Parathyroid adenoma (tissue), 2 donors: Measurements from ENCODE around the gene LIN37.
A peak's percentile ranks its signal among the peaks of the same experiment; 100 is the strongest.

ENCODE experiments used
- H2AFZ ChIP-seq: fragments of 300-600 bp; sonication (generic); one replicate; pipeline ENCODE4 v1.7.0; 2017; ENCODE audit warnings: antibody characterized with exemption, mild to moderate bottlenecking
- H3K27ac ChIP-seq: fragments of 300-600 bp; sonication (generic); one replicate; pipeline ENCODE4 v1.7.0; 2017
- H3K27me3 ChIP-seq: fragments of 300-600 bp; sonication (generic); one replicate; pipeline ENCODE4 v1.7.0; 2017; ENCODE audit warnings: low read length; ENCODE audit not compliant: control insufficient read depth, insufficient read depth
- H3K36me3 ChIP-seq: fragments of 300-600 bp; sonication (generic); one replicate; pipeline ENCODE4 v1.7.0; 2017; ENCODE audit warnings: low read length; ENCODE audit not compliant: control insufficient read depth, insufficient read depth
- H3K4me1 ChIP-seq: fragments of 300-600 bp; sonication (generic); one replicate; pipeline ENCODE4 v1.7.0; 2017; ENCODE audit warnings: control low read depth
- H3K4me2 ChIP-seq: fragments of 300-600 bp; sonication (generic); one replicate; pipeline ENCODE4 v1.7.0; 2017; ENCODE audit warnings: low read length
- H3K4me3 ChIP-seq: fragments of 300-600 bp; sonication (generic); one replicate; pipeline ENCODE4 v1.7.0; 2017; ENCODE audit warnings: low read depth, low read length
- H3K79me2 ChIP-seq: fragments of 300-600 bp; sonication (generic); one replicate; pipeline ENCODE4 v1.7.0; 2017; ENCODE audit warnings: control low read depth
- H3K9ac ChIP-seq: fragments of 300-600 bp; sonication (generic); one replicate; pipeline ENCODE4 v1.7.0; 2017; ENCODE audit warnings: mild to moderate bottlenecking
- H3K9me3 ChIP-seq: fragments of 300-600 bp; sonication (generic); one replicate; pipeline ENCODE4 v1.7.0; 2017; ENCODE audit warnings: low read length; ENCODE audit not compliant: control insufficient read depth
- CTCF ChIP-seq: fragments of 300-600 bp; sonication (generic); IDR thresholded peaks from one replicate; pipeline ENCODE4 v1.7.0; 2017; ENCODE audit warnings: antibody characterized with exemption, mild to moderate bottlenecking
- donor health status: primary hyperparathyroidism.

The LIN37 gene

GRCh38 chr19:35716801-35717664, 31.3 kb upstream of the LIN37 start:
- Histone ChIP-seq H3K27ac (peak overlapping the region; percentile 95), H3K4me3 (peak overlapping the region; percentile 93), H3K9me3 (no peaks in the 10 kb centered on the region), H3K79me2 (peaks cover 24% of the 10 kb centered on the region), H3K4me2 (peak overlapping the region; percentile 89), H3K36me3 (no peaks in the 10 kb centered on the region), H3K9ac (peak overlapping the region; percentile 9), H3K4me1 (peaks cover 7% of the 10 kb centered on the region), H3K27me3 (no peaks in the 10 kb centered on the region), H2AFZ (peak overlapping the region; percentile 95)
- TF ChIP-seq CTCF = peak; percentile 94

GRCh38 chr19:35717665-35718344, 30.6 kb upstream of the LIN37 start, which contains the start of gene KMT2B:
TSS of gene KMT2B (plus strand) at chr19:35718003. CDS start at chr19:35718019, 16 bp downstream.
- H3K4me3 ChIP-seq = peak within 1 kb of the TSS; percentile 93
- peak within 1 kb of the TSS; percentile 46 for H3K9ac ChIP-seq
- no peaks in the 10 kb centered on the region for H3K9me3 ChIP-seq
- H3K4me2 ChIP-seq = peak within 1 kb of the TSS; percentile 89
- no peaks in the 10 kb centered on the region for H3K27me3 ChIP-seq
- peak within 1 kb of the TSS; percentile 95 for H2AFZ ChIP-seq
- H3K4me1 ChIP-seq = peaks cover 7% of the 10 kb centered on the region
- H3K27ac ChIP-seq = peak within 1 kb of the TSS; percentile 95
- H3K36me3 ChIP-seq = no peaks in the 10 kb centered on the region
- no peak for TF ChIP-seq CTCF
- H3K79me2 ChIP-seq = peaks cover 32% of the 10 kb centered on the region

- peaks cover 37% of the 10 kb centered on the region for H3K79me2 ChIP-seq
- H3K27me3 ChIP-seq = no peaks in the 10 kb centered on the region
- H3K9me3 ChIP-seq = no peaks in the 10 kb centered on the region
- no peak for TF ChIP-seq CTCF
- H3K4me2 ChIP-seq = peak overlapping the region; percentile 63
- peak overlapping the region; percentile 46 for H3K9ac ChIP-seq
- peak overlapping the region; percentile 70 for H2AFZ ChIP-seq
- peak overlapping the region; percentile 65 for H3K27ac ChIP-seq
- H3K4me3 ChIP-seq = peak overlapping the region; percentile 52
- no peaks in the 10 kb centered on the region for H3K36me3 ChIP-seq
- peaks cover 7% of the 10 kb centered on the region for H3K4me1 ChIP-seq
These were observed 29.9 kb upstream of the LIN37 start for GRCh38 chr19:35718345-35719041.

- Histone ChIP-seq H3K4me1 (peaks cover 7% of the 10 kb centered on the region), H3K9me3 (no peaks in the 10 kb centered on the region), H3K36me3 (no peaks in the 10 kb centered on the region), H3K27ac (no peak overlapping the region), H2AFZ (no peak overlapping the region), H3K4me2 (no peak overlapping the region), H3K9ac (no peak overlapping the region), H3K4me3 (no peak overlapping the region), H3K27me3 (no peaks in the 10 kb centered on the region), H3K79me2 (peaks cover 37% of the 10 kb centered on the region)
- no peak for TF ChIP-seq CTCF
These were observed 28.8 kb upstream of the LIN37 start for GRCh38 chr19:35719402-35720162.
